Left lobe of liver (tissue), 2 donors: ENCODE data around the gene NKX6-2. TPM values are rescaled to one million over a fixed set of nuclear protein-coding genes. Genes with fewer than 3 reads are reported as not detected.
A peak's percentile ranks its signal among the peaks of the same experiment; 100 is the strongest.
"Not testable (repeated sequence)": the region's sequence is repeated elsewhere in the genome, so short reads cannot be mapped to it uniquely, and the experiment has no call there.

Experiments used
- ATAC-seq: fragments of 200-7000 bp; cut with Tn5 transposase; one replicate; pipeline ENCODE4 v1.9.1; 2020; ENCODE audit warnings: mild to moderate bottlenecking, moderate library complexity
- DNase-seq: peaks from one replicate; pipeline ENCODE4 v3.0.0-alpha.2; 2020; ENCODE audit warnings: low spot score
- total RNA-seq: library from RNA; stranded (reverse); gene quantifications from one replicate; pipeline ENCODE4 v1.2.1, GENCODE V29; 2021
- donor health status: DM: no; HTN: no; CAD: no; lungs with moderate emphysema.
- donor health status: DM: no; HTN: yes; CAD: no.

NKX6-2 gene
- total RNA-seq, 1 donor from 2014 or later = not detected

GRCh38 chr10:132799865-132800264, 13.9 kb upstream of the NKX6-2 start:
- no peak for DNase-seq
- ATAC-seq = no peak

GRCh38 chr10:132798876-132799275, 12.9 kb upstream of the NKX6-2 start:
- DNase-seq (no peak), ATAC-seq (no peak)

- DNase-seq (no peak), ATAC-seq (no peak)
Observed at GRCh38 chr10:132798403-132798802, 12.5 kb upstream of the NKX6-2 start.

- not testable (repeated sequence) for DNase-seq, ATAC-seq
Observed at GRCh38 chr10:132797986-132798385, 12.0 kb upstream of the NKX6-2 start.

- DNase-seq = no peak
- ATAC-seq = no peak
Observed at GRCh38 chr10:132796846-132797245, 10.9 kb upstream of the NKX6-2 start.

GRCh38 chr10:132793871-132794849, 8.2 kb upstream of the NKX6-2 start:
- DNase-seq (no peak), ATAC-seq (no peak)

GRCh38 chr10:132793213-132793612, 7.3 kb upstream of the NKX6-2 start:
- ATAC-seq = no peak
- DNase-seq = no peak

- DNase-seq = no peak
- no peak for ATAC-seq
Observed at GRCh38 chr10:132792796-132793195, 6.8 kb upstream of the NKX6-2 start.

GRCh38 chr10:132792099-132792498, 6.2 kb upstream of the NKX6-2 start:
- not testable (repeated sequence) for ATAC-seq, DNase-seq

- DNase-seq = no peak
- ATAC-seq = no peak
Observed at GRCh38 chr10:132790934-132791829, 5.2 kb upstream of the NKX6-2 start.

- no peak for ATAC-seq
- DNase-seq = no peak
Observed at GRCh38 chr10:132790470-132790869, 4.5 kb upstream of the NKX6-2 start.

GRCh38 chr10:132789659-132790148, 3.8 kb upstream of the NKX6-2 start:
- DNase-seq (no peak), ATAC-seq (no peak)

GRCh38 chr10:132788831-132789219, 2.9 kb upstream of the NKX6-2 start:
- no peak for DNase-seq
- ATAC-seq = no peak

- DNase-seq = no peak
- ATAC-seq = peak; percentile 64
Observed at GRCh38 chr10:132788180-132788830, 2.4 kb upstream of the NKX6-2 start.

GRCh38 chr10:132787495-132788179, 1.7 kb upstream of the NKX6-2 start:
- peak; percentile 12 for ATAC-seq

GRCh38 chr10:132786884-132787494, 1.0 kb upstream of the NKX6-2 start:
- DNase-seq (no peak), ATAC-seq (peak; percentile 7)

More at GRCh38 chr10:132787495-132788179, 1.7 kb upstream of the NKX6-2 start:
- no peak for DNase-seq

- ATAC-seq (no peak), DNase-seq (no peak)
Observed at GRCh38 chr10:132786476-132786883, 533 bp upstream of the NKX6-2 start.

GRCh38 chr10:132784866-132785722, 853 bp downstream of the NKX6-2 start:
- DNase-seq (no peak), ATAC-seq (no peak)
